Esophagus muscularis mucosa (tissue), 4 donors: ENCODE measurements around the gene ATP10A.

Source experiments
- CTCF ChIP-seq, 3 experiments: fragments of 200-600 bp in 2 of 3; fragments of 450-650 bp in 1 of 3; sonication (generic) in 2 of 3; IDR thresholded peaks; one replicate each; pipeline ENCODE4 v1.5.1; 2017 to 2019; ENCODE audit warnings: antibody characterized with exemption in 3 of 3, mild to moderate bottlenecking in 2 of 3, moderate library complexity in 1 of 3
- EP300 ChIP-seq: sonication (generic); formaldehyde crosslinking; IDR thresholded peaks from one replicate; pipeline ENCODE4 v1.6.1; 2017; ENCODE audit warnings: antibody characterized with exemption
- POLR2A ChIP-seq: fragments of 450-650 bp; IDR thresholded peaks from one replicate; pipeline ENCODE4 v1.6.1; 2017; ENCODE audit warnings: antibody characterized with exemption, moderate library complexity, mild to moderate bottlenecking, low read depth
- POLR2AphosphoS5 ChIP-seq, 2 donors: sonication (generic); formaldehyde crosslinking; IDR thresholded peaks; one replicate each; pipeline ENCODE4 v1.6.1; 2017; ENCODE audit warnings: antibody characterized with exemption in 2 of 2

- TF ChIP-seq POLR2A (no peak), CTCF (IDR thresholded peaks at IDR 0.05) (peak in 1 of 3 experiments; percentile 6), EP300 (no peak), POLR2AphosphoS5 (IDR thresholded peaks at IDR 0.05) (no peak)
These were observed 64.9 kb downstream of the ATP10A start for GRCh38 chr15:25797936-25798901.
